Subcutaneous adipose tissue (tissue), 4 donors: ENCODE data around the gene TLE4. TPM values are rescaled to one million over a fixed set of nuclear protein-coding genes. Genes with fewer than 3 reads are reported as not detected.

Source experiments
- CTCF ChIP-seq: fragments of 450-650 bp; IDR thresholded peaks from one replicate; pipeline ENCODE4 v1.5.1; 2016; ENCODE audit warnings: low read depth, mild to moderate bottlenecking, control low read depth, antibody characterized with exemption, moderate library complexity
- total RNA-seq, 4 donors: library from RNA; depleted of rRNA; stranded (reverse); fragments of >200 nt; gene quantifications; one replicate each; pipeline ENCODE4 v1.1.0, GENCODE V29; 2016

The TLE4 gene
- total RNA-seq, 4 donors from 2014 or later = 16.5 to 25.2 (median 21.2) TPM

DNA sequence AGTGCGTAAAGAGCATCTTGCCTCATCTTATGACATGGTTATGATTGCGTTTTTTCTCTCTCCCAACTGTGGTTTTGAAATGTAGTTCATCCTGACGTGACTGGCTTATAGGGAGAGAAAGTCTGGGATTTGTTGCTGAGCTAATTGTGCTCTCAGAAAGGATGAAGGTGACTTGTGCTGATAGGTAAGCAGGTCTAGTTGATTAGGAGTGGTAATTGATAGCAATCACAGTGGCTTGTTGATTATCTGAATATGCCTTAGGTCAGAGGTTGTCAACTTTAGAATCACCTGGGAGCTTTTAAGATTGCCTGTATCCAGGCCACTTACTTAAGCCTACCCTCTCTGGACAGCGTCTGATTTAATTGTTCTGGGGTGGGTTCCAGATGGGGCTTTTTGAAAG lies 117.8 kb downstream of the TLE4 start:
- no peak for TF ChIP-seq CTCF

- no peak for TF ChIP-seq CTCF
These were observed 119.7 kb downstream of the TLE4 start for GRCh38 chr9:79691496-79691895.

GRCh38 chr9:79692857-79693571 lies 121.2 kb downstream of the TLE4 start:
- TF ChIP-seq CTCF = no peak

- no peak for TF ChIP-seq CTCF
These were observed 122.0 kb downstream of the TLE4 start for GRCh38 chr9:79693750-79694149.

- TF ChIP-seq CTCF = no peak
These were observed 122.4 kb downstream of the TLE4 start for GRCh38 chr9:79694208-79694607.

- TF ChIP-seq CTCF = no peak
These were observed 123.1 kb downstream of the TLE4 start for GRCh38 chr9:79694676-79695400.

DNA sequence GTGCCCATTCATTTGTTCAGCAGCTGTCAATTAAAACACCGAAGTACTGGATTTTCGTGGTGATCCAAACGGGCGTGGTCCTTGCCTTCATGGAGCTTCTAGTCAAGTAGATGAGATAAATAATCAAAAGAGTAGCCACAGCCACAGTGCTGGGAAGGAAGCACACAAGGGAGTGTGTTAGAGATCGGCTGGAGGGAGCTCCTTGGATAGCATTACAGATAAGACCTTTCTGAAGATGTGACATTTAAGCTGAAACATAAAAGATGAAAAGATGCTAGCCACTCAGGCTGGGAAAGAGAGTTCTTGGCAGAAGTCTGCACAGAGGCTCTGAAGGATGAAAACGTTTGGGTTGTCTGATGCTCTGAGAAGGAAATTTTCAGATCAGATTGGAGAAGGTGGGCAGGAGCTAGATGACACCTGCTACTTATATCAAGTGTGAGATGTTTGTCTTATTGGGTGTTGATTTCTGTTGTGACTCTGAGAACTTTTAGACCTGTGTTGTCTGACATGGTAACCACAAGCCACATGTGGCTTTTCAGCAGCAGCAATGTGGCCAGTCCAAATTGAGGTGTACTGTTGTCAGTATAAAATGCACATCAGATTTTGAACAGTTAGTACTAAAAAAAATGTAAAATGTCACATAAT lies 123.9 kb downstream of the TLE4 start:
- no peak for TF ChIP-seq CTCF
